ENCODE measurements around the gene GRHL1.
"Not testable (repeated sequence)": the region's sequence is repeated elsewhere in the genome, so short reads cannot be mapped to it uniquely, and the experiment has no call there.

Gene GRHL1

DNA sequence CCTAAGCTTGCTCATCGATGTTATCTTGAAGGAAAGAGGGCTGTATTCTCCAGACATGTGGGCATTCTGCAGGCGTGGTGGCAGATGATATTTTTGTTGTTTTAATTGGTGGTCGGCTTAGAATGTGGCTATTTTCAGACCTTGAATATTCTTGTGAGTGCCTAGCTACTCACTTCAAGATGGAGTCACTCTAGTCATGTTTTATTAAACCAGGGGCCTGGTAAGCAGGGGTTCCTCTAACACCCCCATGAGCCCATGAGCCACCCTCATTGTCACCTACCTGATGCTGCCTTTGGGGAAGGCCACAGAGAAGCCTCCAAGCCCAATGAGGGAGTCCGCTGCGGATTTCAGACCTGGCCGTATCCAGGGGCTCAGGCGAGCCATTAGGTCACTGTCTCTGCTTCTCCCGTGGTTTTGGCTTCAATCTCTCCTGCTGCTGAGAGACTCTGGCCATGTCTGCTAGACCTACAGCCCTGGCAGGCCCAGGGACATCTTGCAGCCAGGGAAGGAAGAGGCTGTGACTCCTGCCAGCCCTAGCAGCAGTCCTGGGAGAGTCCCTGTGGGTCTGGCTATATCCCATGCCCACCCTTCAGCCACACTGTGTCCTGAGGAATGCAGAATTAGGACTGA is 75.6 kb downstream of the GRHL1 start:
- no peak for DNase-seq (ENCODE audit: low read depth)

DNA sequence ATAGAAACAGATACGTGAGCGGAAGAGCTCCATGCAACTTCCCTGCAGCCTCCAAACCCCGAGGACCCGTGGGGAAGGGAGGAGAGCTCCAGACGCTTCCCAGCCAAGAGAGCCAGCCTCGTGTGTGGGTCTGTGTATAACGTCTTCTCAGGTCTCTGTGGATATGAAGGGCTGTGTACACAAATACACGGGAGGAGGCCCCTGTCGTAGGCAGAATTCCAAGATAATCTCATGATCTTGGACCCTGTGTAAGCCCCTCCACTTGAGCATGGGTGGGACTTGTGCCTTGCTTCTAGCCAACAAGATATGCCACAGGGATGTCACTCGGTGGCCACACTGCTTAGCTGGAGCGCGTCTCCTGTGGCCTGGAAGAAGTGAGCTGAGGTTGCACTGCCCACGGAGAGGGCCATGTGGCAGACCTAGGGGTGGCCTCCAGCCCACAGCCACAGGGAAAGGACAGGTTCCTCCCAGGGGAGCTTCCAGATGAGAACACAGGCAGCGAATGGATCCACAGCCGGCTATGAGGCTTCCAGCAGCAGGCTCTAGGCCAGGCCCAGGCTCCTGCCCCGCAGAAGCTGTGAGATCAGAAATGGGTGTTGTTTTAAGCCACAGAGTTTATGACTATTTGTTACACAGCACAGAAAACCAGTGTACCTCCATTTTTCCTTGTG is 76.3 kb downstream of the GRHL1 start:
- DNase-seq (ENCODE audit: low read depth), result no peak

DNA sequence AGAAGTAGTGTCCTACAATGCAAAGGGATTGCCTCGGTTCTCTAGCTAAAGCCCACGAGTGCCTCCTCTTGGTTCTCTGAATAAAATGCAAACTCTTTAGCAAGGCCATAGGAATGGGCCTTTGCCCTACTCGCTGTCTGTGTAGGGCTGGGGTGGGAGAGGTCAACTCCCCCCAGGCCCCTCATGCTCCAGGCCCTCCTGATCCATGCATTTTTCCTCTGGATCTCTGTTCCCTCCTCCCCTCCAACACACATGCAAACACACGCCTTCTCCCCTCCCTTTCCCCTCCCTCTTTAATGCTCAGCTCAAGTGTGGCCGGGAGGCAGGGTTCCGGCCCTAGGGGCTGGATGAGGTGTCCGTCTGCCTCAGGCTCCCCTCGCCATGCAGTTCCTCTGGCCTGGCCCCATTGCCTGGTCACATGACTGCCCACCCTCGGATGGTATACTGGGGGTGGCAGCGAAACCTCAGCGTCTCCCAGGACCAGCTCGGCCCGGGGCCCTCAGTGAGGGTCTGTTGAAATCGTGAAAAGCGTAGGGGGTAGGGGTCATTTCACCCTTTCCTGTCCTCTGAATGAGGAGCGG is 77.0 kb downstream of the GRHL1 start:
- no peak for DNase-seq (ENCODE audit: low read depth)

DNA sequence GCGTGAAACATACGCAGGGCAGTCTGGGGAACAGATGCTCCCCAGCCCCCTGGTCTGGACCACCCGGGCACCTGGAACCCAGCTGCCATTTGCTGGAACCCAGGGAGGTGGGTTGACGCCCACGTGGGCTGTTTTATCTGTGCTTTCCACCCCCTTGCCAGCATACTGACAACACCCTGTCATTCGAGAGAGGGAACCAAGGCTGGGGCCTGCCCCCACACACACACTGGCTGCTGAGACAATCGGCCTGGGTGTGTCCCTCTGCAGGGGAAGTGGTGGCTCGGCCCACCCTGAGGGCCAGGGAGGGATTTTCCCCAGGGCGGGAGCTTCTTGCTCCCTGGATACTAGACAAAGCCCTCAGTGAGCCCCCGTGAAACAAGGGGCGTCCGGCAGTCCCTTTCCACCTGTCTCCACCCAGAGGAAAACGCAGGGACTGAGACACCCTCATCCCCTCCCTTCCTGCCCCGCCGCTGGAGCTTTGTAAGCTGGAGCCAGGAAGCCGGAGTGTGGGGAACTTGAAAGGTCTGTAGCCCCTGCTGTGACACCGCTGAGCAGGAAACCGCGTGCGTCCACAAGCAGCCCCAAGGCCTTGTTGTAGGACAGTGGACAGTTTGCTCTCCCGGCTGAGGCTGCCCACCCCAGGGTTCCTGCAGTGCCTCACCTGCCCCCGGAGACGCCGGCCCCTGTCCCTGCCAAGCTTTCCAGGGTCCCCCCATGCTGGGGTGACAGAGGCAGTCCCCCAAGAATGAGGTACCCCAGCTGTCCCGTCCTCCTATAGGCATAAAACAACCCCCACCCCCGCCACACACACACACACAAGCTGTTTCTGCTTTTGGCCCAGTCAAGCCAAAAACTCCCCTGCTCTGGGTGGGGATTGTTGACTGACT is 77.7 kb downstream of the GRHL1 start:
- DNase-seq (ENCODE audit: low read depth), result no peak

DNA sequence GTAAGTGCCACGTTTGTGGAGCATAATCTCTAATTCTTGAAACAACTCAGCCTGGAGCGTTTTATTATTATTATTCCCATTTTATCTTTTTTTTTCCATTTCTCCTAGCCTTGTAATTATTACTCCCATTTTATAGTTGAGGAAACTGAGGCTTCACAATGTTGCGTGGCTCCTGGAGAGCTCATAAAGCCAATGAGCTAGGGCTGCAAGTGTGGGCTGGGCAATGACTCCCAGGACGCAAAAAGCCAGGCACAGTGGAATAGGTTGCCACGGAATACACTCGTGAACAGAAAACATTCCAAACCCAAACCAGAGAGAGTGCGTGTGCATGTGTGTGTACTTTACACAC is 78.4 kb downstream of the GRHL1 start:
- DNase-seq (ENCODE audit: low read depth), result no peak

DNA sequence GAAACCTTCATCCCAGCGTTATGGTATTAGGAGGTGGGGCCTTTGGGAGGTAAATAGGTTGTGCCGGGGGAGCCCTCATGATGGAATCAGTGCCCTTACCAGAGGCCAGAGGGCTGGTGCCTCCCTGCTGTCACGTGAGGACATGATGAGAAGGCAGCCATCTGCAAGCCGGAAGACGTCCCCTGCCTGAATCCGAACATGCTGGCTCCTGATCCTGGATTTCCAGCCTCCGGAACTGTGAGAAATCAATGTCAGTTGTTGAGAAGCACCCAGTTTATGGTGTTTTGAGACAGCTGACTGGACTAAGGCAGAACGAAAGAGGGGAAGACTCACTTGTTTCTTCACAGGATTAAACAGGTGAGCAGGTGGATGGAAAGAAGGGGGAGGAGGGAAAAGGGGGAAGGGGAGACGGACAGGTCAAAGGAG is 78.8 kb downstream of the GRHL1 start:
- no peak for DNase-seq (ENCODE audit: low read depth)

DNA sequence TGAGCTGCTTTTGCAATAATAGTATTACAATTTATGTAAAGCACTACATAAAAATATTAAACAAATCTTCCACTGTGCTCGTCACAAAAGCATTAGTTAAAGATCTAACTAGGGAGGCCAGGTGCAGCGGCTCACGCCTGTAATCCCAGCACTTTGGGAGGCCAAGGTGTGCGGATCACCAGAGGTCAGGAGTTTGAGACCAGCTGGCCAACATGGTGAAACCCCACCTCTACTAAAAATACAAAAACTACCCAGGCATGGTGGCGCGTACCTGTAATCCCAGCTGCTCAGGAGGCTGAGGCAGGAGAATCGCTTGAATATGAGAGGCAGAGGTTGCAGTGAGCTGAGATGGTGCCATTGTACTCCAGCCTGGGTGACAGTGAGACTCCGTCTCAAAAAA is 79.3 kb downstream of the GRHL1 start:
- not testable (repeated sequence) for DNase-seq (ENCODE audit: low read depth)

DNA sequence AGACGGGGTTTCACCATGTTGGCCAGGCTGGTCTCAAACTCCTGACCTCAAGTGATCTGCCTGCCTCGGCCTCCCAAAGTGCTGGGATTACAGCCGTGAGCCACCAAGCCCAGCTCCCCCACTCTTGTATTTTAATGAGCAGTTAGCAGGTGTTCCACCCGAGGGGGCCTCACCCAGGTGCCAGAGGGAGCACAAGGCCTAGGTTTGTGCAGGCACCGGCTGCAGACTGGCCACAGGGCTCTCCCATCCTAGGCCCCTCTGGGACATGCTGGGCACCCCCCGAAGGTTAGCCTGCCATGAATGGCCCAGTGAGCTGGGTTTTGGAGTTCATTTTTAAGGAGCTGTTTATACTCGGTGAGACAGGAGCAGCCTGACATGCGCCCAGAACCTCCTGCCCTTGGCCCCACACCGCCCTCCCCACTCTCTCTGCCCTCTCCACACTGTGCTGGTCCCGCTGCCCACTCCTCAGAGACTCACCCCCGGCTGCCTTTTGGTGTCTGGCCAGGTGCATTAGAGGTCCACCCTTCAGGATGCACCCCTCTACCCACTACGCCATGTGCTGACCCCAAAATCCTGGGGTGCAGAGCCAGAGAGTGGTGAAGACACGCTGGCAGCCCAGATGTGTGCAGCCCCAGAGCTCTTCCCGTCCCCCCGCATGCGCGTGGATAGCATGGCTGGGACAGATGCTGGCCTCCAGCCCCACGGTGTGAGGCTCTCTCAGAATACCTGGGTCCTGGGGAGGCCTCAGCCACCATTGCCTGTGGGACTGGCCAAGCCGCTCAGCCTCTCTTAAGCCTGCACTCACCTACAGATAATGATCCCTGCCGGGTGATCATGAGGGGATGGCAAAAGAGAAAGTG is 80.6 kb downstream of the GRHL1 start:
- DNase-seq (ENCODE audit: low read depth), result no peak

DNA sequence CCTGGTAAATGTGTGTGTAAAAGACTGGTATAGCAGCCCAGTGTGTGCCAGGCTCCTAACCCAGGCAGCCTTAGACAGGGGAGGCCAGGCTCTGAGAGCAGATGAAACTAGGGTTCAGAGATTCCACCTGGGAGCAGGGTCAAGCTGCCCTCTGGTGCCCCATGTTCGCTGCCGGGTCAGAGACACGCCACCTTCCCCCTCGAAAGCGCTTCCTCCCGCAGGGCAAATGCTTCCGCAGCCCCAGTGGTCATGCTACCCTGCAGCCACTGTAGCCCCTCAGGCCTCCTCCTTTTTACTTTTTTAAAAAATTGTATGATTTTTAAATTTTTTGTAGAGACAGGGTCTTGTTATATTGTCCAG is 81.2 kb downstream of the GRHL1 start:
- DNase-seq (ENCODE audit: low read depth), result no peak

DNA sequence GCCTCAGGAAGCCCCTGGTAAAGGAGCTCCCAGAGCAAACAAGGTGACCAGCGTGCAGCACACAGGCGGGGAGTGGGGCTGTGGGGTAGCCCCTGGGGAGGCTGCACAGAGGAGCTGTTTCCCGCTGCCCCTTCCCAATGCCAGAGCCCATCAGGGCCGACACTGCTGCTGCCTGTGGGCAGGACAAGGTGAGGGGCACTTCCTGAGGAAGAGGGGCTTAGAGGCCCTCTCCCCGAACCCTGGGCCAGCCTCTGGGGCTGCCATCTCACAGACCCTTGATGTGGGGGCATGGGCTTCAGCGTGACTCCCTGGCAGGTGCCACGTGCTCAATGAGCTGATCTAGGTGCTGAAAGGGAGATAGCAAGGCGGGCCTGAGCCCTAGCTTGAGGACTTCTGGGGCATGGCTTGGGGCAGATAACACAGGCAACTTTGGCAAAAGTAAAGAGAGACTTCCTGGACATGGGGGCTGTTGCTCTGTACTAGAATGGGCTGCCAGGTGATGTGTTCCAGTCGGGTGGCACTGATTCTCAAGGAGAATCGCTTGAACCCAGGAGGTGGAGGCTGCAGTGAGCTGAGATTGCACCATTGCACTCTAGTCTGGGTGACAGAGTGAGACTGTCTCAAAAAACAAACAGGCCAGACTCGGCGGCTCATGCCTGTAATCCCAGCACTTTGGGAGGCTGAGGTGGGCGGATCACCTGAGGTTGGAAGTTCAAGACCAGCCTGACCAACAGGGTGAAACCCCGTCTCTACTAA is 81.9 kb downstream of the GRHL1 start:
- DNase-seq (ENCODE audit: low read depth), result no peak

DNA sequence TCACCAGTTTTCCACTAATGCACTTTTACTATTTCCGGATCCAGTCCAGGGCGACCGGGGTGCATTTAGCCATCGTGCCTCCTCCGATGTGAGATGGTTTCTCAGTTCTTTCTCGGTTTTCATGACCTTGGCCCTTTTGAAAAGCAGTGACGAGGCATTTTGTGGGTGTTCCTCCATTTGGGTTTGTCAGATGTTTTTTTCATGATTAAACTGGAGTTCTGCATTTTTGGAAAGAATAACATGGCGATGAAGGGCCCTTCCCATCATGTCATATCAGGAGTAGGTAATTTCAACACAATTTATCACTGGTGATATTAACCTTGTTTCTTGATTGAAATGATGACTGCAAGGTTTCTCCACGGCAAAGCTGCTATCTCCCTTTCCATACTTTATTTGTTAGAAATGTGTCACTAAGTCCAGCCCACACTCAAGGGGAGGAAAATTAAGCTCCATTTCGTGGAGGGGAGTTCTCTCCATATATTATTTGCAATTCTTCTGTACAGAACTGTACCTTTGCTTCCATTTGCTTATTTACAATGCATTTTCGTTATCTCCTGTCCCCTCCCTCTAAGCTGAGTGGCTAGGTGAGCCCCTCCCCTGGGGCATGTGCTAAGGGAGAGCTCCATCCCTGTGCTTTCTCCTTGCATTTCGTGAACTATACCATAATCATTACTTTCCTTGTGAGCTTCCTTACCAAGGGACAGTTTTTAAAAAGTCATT is 83.0 kb downstream of the GRHL1 start:
- DNase-seq (ENCODE audit: low read depth), result no peak

DNA sequence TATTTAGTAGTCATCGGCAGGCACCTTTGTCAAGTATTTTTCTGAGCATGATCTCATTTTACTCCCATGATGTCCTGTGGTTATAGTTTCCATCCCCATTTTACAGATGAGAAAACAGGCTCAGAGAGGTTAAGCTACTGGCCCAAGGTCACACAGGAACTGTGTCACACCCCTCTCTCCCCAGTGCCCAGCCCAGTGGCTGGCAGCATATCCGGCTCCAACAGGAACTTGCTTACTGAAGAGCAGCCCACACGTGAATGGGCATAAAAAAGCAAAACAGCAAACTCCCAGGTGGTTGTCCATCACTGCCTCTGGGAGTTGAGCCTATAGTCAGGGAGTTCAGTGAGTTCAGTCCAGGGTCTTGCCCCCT is 83.5 kb downstream of the GRHL1 start:
- DNase-seq (ENCODE audit: low read depth), result no peak

DNA sequence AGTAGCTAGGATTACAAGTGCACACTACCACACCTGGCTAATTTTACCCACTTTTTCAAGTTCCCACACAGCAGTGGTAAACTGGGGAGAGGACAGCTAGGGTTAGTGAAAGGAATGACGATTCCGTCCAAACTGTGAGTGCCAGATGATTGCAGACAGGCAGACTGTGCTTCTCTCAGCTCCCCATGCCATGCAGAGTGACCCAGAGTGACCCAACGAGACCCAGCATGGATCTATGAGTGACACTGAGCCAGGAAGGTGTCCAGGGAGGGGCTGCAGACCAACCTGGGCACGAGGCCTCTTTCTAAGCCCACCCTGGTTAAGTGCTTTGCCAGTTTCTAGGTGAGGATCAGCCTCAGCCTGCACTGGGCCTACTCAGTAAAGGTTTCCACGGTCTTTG is 84.1 kb downstream of the GRHL1 start:
- DNase-seq (ENCODE audit: low read depth), result no peak

DNA sequence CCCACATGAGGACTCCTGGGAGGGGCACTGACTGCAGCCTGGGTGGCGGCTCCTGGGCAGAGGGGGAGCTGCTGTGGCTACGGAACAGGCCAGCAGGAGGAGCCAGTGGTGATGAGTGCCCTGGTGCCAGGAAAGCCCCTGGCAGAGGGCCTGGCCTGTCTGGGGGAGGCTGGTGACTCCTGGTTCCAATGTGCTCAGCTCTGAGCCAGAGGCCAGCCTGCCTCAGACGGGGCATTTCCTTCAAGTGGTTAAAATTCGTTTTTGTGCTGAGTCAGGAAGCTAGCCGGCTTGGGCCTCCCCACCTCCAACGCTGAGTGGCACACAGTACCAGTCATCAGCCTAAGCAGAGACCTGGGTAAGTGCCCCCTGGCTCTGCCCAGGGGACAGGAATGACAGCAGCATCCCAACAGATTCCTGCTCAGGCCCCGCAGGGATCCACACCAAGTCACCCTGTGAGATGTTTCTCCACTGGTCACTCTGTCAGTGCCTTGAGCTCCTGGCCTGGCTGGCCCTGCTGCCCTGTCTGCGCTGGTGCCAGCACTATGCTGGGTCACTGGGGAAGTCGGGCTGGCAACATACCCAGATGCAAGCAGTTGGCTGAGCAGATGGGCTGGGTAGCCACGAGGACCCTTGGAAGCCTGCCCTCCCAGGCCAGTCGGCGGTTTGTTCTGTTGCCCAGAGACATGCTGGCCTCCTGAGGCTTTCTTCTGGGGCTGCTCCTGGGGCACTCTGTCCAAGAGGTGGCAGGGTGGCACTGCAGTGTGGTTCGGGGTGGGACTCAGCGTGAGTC is 84.8 kb downstream of the GRHL1 start:
- DNase-seq (ENCODE audit: low read depth), result no peak

DNA sequence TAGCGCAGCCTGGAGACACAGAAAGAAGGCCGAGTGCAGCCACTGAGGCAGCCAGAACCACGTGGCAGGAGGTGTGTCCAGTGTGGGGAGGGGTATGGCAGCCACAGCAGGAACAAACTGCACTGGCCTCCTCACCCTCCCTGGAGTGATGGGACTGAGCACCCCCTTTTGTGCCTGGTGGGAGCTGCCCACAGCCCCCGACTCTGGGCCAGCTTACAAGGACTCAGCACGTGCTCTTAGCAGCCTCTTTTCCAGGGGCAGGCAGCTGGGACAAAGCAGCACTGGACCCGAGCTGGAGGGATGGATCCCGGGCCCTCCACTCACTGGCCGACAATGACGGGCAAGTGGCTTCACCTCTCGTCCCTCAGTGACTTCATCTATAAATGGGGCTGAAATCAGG is 86.6 kb downstream of the GRHL1 start:
- no peak for DNase-seq (ENCODE audit: low read depth)

DNA sequence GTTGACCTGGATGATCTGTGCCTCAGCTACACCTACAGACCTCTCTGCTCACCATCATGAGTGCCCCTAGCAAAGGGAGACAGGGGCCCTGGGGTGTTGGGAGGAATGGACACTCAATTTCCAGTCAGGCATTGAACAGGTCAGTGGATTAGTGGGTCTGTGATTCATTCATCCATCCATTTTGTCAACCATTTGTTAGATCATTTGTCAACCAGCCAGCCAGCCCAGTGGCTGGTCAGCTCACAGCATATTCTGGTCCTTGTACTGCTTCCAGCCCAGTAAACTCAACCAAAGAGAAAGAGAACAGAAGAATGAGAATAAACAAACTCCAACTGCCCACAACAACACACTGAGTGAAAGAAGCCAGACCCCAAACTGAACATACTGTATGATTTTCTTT is 87.2 kb downstream of the GRHL1 start:
- DNase-seq (ENCODE audit: low read depth), result no peak

DNA sequence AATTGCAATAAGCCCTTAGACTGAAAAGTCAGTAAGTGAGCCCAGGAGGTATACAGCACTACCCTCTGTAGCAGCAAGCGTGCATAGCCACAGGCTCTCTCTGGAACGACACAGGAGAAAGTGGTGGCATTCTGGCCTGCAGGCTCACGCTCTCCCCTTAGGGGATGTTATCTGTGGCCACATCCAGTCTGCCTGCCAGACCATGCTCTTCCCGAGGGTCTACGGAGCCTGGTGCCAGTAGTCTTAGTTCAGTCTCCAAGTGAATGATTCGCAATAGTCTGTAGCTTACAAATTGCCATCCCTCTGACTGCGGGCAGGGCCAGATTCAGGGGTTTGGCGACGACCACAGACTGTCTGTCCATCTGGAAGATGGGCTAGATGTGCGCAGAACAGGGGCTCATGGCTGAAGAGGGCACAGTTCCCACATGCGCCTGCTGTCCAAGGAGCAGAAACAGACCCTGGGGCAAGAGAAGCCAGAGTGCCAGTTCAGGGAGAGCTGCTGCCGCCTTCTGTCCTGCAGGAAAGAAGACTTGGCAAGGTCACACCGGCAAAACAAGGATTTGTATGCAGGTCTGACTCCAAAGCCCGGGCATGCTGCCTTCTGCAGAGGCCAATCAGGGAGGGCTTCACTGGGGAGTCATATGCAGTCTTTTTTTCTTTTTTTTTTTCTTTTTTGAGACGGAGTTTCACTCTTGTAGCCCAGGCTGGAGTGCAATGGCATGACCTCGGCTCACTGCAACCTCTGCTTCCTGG is 88.3 kb downstream of the GRHL1 start:
- no peak for DNase-seq (ENCODE audit: low read depth)

DNA sequence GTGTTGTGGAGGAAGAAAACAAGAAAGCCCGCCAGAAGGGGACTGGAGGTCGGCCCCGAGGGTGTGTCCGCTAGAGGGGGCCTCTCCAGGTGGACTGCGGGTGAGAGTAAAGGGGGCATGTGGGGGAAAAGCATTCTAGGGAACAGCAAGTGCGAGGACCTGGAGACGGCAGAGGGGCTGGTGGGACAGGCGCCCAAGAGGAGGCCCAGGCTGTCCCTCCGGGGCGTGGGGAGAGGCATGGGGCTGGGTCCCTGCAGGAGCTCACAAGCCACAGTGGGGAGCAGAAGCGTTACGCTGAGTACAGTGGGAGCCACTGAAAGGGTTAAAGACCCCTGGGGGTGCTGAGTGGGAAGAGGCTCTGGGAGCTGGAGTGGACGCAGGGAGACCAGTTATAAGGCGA is 90.2 kb downstream of the GRHL1 start:
- no peak for DNase-seq (ENCODE audit: low read depth)
